Gastroesophageal sphincter (tissue), 4 donors: ENCODE results near the gene EXO5. TPM values are rescaled to one million over a fixed set of nuclear protein-coding genes. Genes with fewer than 3 reads are reported as not detected.

Experiments used
- ATAC-seq: fragments of 150-250 bp; one replicate; pipeline ENCODE4 v1.9.1; 2016; ENCODE audit warnings: mild to moderate bottlenecking, moderate library complexity
- H3K27ac ChIP-seq, 4 donors: fragments of 200-600 bp; sonication (generic) in 3 of 4; 1 replicate in 3 of 4; 2 replicates in 1 of 4; pipeline ENCODE4 v1.5.1; 2016 to 2019
- H3K27me3 ChIP-seq: fragments of 200-600 bp; sonication (generic); one replicate; pipeline ENCODE4 v1.5.1; 2019
- H3K36me3 ChIP-seq, 2 donors: fragments of 200-600 bp; sonication (generic); one replicate each; pipeline ENCODE4 v1.5.1; 2019; ENCODE audit warnings: control low read depth in 1 of 2
- H3K4me1 ChIP-seq, 3 donors: fragments of 200-600 bp; sonication (generic); 1 replicate in 2 of 3; 2 replicates in 1 of 3; pipeline ENCODE4 v1.5.1; 2016 to 2019; ENCODE audit warnings: control low read depth in 2 of 3
- H3K4me3 ChIP-seq, 2 donors: fragments of 200-600 bp; sonication (generic); one replicate each; pipeline ENCODE4 v1.5.1; 2019; ENCODE audit warnings: mild to moderate bottlenecking in 1 of 2, moderate library complexity in 1 of 2
- H3K9me3 ChIP-seq, 3 donors: fragments of 200-600 bp; sonication (generic); one replicate each; pipeline ENCODE4 v1.5.1; 2017 to 2019; ENCODE audit warnings: control low read depth in 2 of 3
- EP300 ChIP-seq: sonication (generic); formaldehyde crosslinking; IDR thresholded peaks from one replicate; pipeline ENCODE4 v1.6.1; 2017; ENCODE audit warnings: antibody characterized with exemption, mild to moderate bottlenecking
- POLR2A ChIP-seq, 2 donors: fragments of 450-650 bp; IDR thresholded peaks; one replicate each; pipeline ENCODE4 v1.6.1; 2017; ENCODE audit warnings: antibody characterized with exemption in 2 of 2, mild to moderate bottlenecking in 2 of 2, moderate library complexity in 1 of 2
- POLR2AphosphoS5 ChIP-seq: sonication (generic); formaldehyde crosslinking; IDR thresholded peaks from one replicate; pipeline ENCODE4 v1.6.1; 2017; ENCODE audit warnings: antibody characterized with exemption
- WGBS, 2 donors: methylation state at CpG; one replicate each; pipeline ENCODE4 v1.1.5; 2018; ENCODE audit warnings: low coverage in 1 of 2; 5-methylcytosine and 5-hydroxymethylcytosine counted together
- small RNA-seq, 4 donors: library from RNA; depleted of rRNA; stranded (forward); fragments of <200 nt; gene quantifications; one replicate each; pipeline ENCODE3, GENCODE V24; 2016
- total RNA-seq, 4 donors: library from RNA; depleted of rRNA; stranded (reverse); fragments of >200 nt; gene quantifications; one replicate each; pipeline ENCODE4 v1.1.0, GENCODE V29; 2016
- TF ChIP-seq, protein P1 (sequence below), 4 experiments: fragments of 200-600 bp in 2 of 4; fragments of 450-650 bp in 2 of 4; sonication (generic) in 1 of 4; IDR thresholded peaks; one replicate each; pipeline ENCODE4 v1.5.1; 2017 to 2019; ENCODE audit warnings: antibody characterized with exemption in 4 of 4, mild to moderate bottlenecking in 2 of 4, moderate library complexity in 2 of 4

Gene EXO5
- total RNA-seq, 4 donors from 2014 or later: 5.4 to 8.8 (median 8.0) TPM

DNA sequence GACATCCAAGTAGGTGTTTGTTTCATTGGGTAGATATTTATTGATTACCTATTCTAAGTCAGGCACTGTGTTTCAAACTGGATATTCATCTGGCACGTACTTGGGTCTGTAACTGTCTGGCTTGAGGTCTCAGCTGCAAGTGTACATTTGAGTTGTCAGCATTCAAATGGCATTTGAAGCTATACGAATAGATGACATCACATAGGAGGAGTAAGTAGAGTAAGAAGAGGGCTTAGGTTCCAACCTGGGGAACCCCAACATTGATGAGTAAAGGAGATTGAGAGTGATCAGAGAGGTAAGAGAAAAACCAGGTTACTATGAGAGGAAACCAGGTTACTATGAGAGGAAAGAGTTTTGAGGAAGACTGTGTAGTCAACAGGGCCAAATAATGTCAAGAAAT, 53.6 kb downstream of the EXO5 start:
- no peak for ATAC-seq
- Histone ChIP-seq H3K27ac (no peak overlapping the region), H3K4me1 (no peaks in the 10 kb centered on the region), H3K4me3 (no peak overlapping the region), H3K36me3 (no peaks in the 10 kb centered on the region), H3K27me3 (peaks cover 5% of the 10 kb centered on the region), H3K9me3 (no peaks in the 10 kb centered on the region)
- WGBS, 2 donors: 75 to 78% methylated on average over 1 to 2 of the region's 2 CpGs
- TF ChIP-seq POLR2AphosphoS5 (no peak), POLR2A (IDR thresholded peaks at IDR 0.05) (no peak), EP300 (no peak)
- TF ChIP-seq, protein P1, sequence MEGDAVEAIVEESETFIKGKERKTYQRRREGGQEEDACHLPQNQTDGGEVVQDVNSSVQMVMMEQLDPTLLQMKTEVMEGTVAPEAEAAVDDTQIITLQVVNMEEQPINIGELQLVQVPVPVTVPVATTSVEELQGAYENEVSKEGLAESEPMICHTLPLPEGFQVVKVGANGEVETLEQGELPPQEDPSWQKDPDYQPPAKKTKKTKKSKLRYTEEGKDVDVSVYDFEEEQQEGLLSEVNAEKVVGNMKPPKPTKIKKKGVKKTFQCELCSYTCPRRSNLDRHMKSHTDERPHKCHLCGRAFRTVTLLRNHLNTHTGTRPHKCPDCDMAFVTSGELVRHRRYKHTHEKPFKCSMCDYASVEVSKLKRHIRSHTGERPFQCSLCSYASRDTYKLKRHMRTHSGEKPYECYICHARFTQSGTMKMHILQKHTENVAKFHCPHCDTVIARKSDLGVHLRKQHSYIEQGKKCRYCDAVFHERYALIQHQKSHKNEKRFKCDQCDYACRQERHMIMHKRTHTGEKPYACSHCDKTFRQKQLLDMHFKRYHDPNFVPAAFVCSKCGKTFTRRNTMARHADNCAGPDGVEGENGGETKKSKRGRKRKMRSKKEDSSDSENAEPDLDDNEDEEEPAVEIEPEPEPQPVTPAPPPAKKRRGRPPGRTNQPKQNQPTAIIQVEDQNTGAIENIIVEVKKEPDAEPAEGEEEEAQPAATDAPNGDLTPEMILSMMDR (IDR thresholded peaks at IDR 0.05): no peak

DNA sequence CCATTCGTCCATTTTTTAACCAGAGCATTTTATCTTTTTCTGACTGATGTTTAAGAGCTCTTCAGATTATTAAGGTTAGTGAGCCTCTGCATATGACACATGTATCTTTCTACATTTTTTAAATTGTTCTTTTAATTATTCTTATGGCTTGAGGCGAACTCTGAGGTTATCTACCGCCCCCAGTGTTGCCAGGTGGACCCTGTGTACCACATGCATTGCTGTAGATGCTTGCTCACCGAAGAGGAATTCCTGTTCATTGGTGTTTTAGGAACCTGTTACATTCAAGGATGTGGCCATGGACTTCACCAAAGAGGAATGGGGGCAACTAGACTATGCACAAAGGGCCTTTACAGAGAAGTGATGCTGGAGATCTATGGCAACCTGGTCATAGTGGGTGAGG, 54.7 kb downstream of the EXO5 start:
- no peaks in the 10 kb centered on the region for H3K4me1 ChIP-seq
- ATAC-seq: no peak
- no peak overlapping the region for H3K4me3 ChIP-seq
- no peak for TF ChIP-seq POLR2AphosphoS5
- H3K27ac ChIP-seq: no peak overlapping the region
- H3K27me3 ChIP-seq: peaks cover 5% of the 10 kb centered on the region
- H3K9me3 ChIP-seq: no peaks in the 10 kb centered on the region
- 63 to 71% methylated on average over 1 to 4 of the region's 4 CpGs for WGBS, 2 donors
- H3K36me3 ChIP-seq: no peaks in the 10 kb centered on the region

DNA sequence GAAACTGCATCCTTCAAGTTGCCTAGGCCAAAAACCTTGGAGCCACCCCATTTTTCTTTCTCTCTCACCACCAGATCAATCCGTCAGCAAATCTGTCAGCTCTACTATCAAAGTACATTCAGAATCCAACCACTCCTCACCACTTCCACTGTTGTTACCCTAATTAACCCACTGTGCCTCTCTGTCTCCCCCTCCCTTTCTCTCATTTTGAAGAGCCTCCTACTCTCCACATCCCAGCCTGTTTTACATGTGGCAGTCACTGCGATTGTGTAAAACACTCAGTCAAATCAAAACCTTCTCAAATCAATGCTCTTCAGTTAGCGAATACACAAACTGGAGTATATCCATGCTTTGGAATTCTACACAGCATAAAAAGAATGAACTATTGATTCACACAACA, 55.9 kb downstream of the EXO5 start:
- no peaks in the 10 kb centered on the region for H3K9me3 ChIP-seq
- 70 to 72% methylated on average over 3 of the region's 3 CpGs for WGBS, 2 donors
- H3K4me1 ChIP-seq: no peaks in the 10 kb centered on the region
- no peak for ATAC-seq
- H3K27me3 ChIP-seq: no peaks in the 10 kb centered on the region
- no peak overlapping the region for H3K4me3 ChIP-seq
- H3K36me3 ChIP-seq: no peaks in the 10 kb centered on the region
- TF ChIP-seq POLR2AphosphoS5 (no peak), EP300 (no peak), POLR2A (IDR thresholded peaks at IDR 0.05) (no peak)
- TF ChIP-seq, protein P1 (IDR thresholded peaks at IDR 0.05): no peak
- no peak overlapping the region for H3K27ac ChIP-seq

DNA sequence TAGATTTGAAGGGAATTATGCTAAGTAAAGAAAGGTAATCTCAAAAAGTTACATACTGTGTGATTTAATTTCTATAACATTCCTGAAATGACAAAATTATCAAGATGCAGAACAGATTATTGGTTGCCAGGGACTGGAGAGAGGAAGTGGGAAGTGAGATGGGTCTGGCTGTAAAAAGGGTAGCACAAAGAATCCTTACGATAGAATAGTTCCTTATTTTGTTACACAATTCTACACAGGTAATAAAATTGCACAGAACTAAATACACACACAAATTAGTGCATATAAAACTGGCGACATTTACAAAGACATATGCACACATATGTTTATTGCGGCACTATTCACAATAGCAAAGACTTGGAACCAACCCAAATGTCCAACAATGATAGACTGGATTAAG, 56.3 kb downstream of the EXO5 start:
- Histone ChIP-seq H3K27ac (no peak overlapping the region), H3K27me3 (no peaks in the 10 kb centered on the region), H3K9me3 (no peaks in the 10 kb centered on the region), H3K36me3 (no peaks in the 10 kb centered on the region), H3K4me1 (no peaks in the 10 kb centered on the region), H3K4me3 (no peak overlapping the region)
- no peak for ATAC-seq
- TF ChIP-seq, protein P1 (IDR thresholded peaks at IDR 0.05): no peak
- no peak for TF ChIP-seq POLR2A (IDR thresholded peaks at IDR 0.05)
- no peak for TF ChIP-seq EP300
- TF ChIP-seq POLR2AphosphoS5: no peak
- 89 to 92% methylated on average over 3 of the region's 3 CpGs for WGBS, 2 donors

Small RNA genes lying within 50 kb of the gene (small RNA-seq; reads per million reads assigned to genes)
- gene AL356379.1: 0 reads per million in 4 donors

Other genes starting within 250 kb of the EXO5 start
- gene COL9A2, start 191.5 kb upstream of the EXO5 start, total RNA-seq: 10 to 100 TPM in 1 of 4 donors, 1 to 10 TPM in 3; 1.6 to 12.0 (median 4.9) TPM
- gene SMAP2, start 135.0 kb upstream of the EXO5 start, total RNA-seq: 10 to 100 TPM; 19.9 to 43.2 (median 26.6) TPM
- 1 to 10 TPM in 2 of 4 donors, under 1 TPM in 1, not detected in 1; 0.54 to 1.4 (median 1.2) TPM for gene ZFP69B, start 58.3 kb upstream of the EXO5 start, total RNA-seq
- 1 to 10 TPM; 2.0 to 6.1 (median 4.2) TPM for gene ZFP69, start 31.5 kb upstream of the EXO5 start, total RNA-seq
- 10 to 100 TPM in 1 of 4 donors, 1 to 10 TPM in 3; 2.3 to 11.5 (median 5.0) TPM for gene ZNF684, start 22.9 kb downstream of the EXO5 start, total RNA-seq
- gene RIMS3, start 156.9 kb downstream of the EXO5 start, total RNA-seq: 10 to 100 TPM in 2 of 4 donors, 1 to 10 TPM in 2; 4.4 to 23.6 (median 10.0) TPM
- 10 to 100 TPM; 32.4 to 54.2 (median 46.5) TPM for gene NFYC, start 182.9 kb downstream of the EXO5 start, total RNA-seq